ENCODE measurements around the gene SPCS3. TPM values are rescaled to one million over a fixed set of nuclear protein-coding genes. Genes with fewer than 3 reads are reported as not detected.

The SPCS3 gene
- total RNA-seq, 1 experiment from 2014 or later: 126 TPM

DNA sequence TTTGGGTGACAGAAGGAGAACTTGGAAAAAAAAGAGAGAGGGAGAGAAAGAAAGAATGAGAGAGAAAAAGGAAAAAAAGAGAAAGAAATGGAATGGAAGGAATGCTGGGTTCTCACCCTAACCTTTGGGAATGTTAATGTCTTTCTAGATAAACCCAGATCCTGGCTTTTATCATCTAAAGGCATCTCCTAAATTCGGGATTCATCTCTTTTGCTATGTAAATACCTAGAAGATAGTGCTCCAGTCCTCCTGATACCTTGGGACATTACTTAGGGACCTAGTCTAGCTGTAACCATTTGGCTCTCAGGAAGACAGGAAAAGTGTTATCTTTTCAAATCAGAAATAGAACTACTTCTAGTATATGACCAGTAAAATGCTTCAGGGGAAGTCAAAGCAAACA, 15.8 kb upstream of the SPCS3 start:
- intact Hi-C loops (cut with micrococcal nuclease): no loop called here
- TF ChIP-seq, protein P1, sequence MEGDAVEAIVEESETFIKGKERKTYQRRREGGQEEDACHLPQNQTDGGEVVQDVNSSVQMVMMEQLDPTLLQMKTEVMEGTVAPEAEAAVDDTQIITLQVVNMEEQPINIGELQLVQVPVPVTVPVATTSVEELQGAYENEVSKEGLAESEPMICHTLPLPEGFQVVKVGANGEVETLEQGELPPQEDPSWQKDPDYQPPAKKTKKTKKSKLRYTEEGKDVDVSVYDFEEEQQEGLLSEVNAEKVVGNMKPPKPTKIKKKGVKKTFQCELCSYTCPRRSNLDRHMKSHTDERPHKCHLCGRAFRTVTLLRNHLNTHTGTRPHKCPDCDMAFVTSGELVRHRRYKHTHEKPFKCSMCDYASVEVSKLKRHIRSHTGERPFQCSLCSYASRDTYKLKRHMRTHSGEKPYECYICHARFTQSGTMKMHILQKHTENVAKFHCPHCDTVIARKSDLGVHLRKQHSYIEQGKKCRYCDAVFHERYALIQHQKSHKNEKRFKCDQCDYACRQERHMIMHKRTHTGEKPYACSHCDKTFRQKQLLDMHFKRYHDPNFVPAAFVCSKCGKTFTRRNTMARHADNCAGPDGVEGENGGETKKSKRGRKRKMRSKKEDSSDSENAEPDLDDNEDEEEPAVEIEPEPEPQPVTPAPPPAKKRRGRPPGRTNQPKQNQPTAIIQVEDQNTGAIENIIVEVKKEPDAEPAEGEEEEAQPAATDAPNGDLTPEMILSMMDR (IDR thresholded peaks at IDR 0.05; ENCODE audit: unreplicated experiment): no peak
- BruUV-seq (replicated peaks): no TSS peak
- Mint-ChIP-seq H3K4me1 (ENCODE audit: insufficient read depth, unreplicated experiment) (no peaks in the 10 kb centered on the region), H3K27me3 (ENCODE audit: insufficient read depth, unreplicated experiment) (no peaks in the 10 kb centered on the region), H3K4me3 (ENCODE audit: unreplicated experiment) (no peak overlapping the region), H3K27ac (ENCODE audit: low read depth, unreplicated experiment) (no peak overlapping the region), H3K36me3 (ENCODE audit: insufficient read depth, unreplicated experiment) (no peaks in the 10 kb centered on the region), H3K9me3 (ENCODE audit: unreplicated experiment) (no peaks in the 10 kb centered on the region)
- DNase-seq (ENCODE audit: unreplicated experiment): no peak
- ChIA-PET POLR2A (interaction anchor here (1.0 kb wide), 1 partner anchor 13 kb away, joined by 3 read pairs; no protein-coding TSS in a partner anchor), CTCF (interaction anchor here (0.5 to 1.0 kb wide), 2 partner anchors 27 to 185 kb away, joined by 3 read pairs; no protein-coding TSS in a partner anchor)

DNA sequence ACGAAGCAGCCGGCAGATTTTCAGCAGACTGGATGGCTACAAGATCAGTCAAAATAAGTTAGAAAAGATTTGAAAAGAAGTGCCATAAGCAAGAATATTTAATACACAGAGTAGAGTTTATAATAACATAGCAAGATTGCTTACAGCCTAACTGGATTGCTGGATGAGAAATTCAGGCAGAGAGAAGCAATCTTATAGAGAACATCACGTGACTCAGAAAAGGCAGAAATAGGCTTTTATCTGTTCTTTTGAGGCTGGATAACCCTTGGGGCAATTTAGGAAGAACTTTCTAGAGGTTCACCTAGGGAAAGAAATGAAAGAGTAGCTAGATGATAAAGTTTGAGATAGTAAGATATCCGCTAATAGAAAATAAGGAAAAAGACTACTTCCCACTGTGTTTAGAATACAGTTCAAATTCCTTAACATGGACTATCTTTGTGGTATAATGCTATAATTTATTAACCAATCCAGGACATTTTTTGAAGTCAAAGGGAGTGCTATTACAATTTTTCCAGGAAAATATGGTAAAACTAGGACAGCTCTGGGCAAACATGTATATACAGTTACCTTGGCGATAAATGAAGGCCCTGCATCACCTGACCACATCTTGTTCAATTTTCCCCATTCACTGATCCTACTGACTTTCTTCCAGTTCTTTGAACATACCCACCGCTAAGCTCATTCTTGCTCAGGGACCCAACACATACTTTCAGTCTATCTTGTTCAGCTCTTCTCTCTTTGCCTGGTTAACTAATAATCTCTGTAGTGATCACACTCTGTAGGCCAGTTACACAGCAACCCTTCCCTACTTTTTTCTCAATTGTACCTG, 12.7 kb upstream of the SPCS3 start:
- no peak overlapping the region for H3K27ac Mint-ChIP-seq (ENCODE audit: low read depth, unreplicated experiment)
- BruUV-seq (replicated peaks): no TSS peak
- H3K9me3 Mint-ChIP-seq (ENCODE audit: unreplicated experiment): no peaks in the 10 kb centered on the region
- H3K36me3 Mint-ChIP-seq (ENCODE audit: insufficient read depth, unreplicated experiment): no peaks in the 10 kb centered on the region
- ChIA-PET CTCF (interaction anchor here (0.6 to 1.1 kb wide), 3 partner anchors 42 to 140 kb away, joined by 3 read pairs; no protein-coding TSS in a partner anchor), POLR2A (interaction anchor here (3.5 kb wide), 1 partner anchor 12 kb away, joined by 12 read pairs; no protein-coding TSS in a partner anchor)
- no peaks in the 10 kb centered on the region for H3K4me1 Mint-ChIP-seq (ENCODE audit: insufficient read depth, unreplicated experiment)
- intact Hi-C loops (cut with micrococcal nuclease): no loop called here
- no peak for DNase-seq (ENCODE audit: unreplicated experiment)
- TF ChIP-seq, protein P1 (IDR thresholded peaks at IDR 0.05; ENCODE audit: unreplicated experiment): no peak
- no peak overlapping the region for H3K4me3 Mint-ChIP-seq (ENCODE audit: unreplicated experiment)
- H3K27me3 Mint-ChIP-seq (ENCODE audit: insufficient read depth, unreplicated experiment): no peaks in the 10 kb centered on the region

DNA sequence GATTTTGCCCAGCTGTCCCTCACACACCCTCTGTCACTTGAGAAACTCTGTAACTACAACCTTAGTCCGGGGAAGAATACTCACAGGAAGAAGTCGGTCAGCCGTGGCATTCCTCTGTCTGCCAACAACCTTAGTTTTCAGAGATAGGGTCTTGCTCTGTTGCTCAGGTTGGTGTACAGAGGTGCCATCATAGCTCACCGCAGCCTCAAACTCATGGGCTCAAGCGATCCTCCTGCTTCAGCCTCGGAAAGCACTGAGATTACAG, 12.2 kb upstream of the SPCS3 start:
- H3K36me3 Mint-ChIP-seq (ENCODE audit: insufficient read depth, unreplicated experiment): no peaks in the 10 kb centered on the region
- TF ChIP-seq, protein P1 (IDR thresholded peaks at IDR 0.05; ENCODE audit: unreplicated experiment): no peak
- no peaks in the 10 kb centered on the region for H3K9me3 Mint-ChIP-seq (ENCODE audit: unreplicated experiment)
- H3K4me3 Mint-ChIP-seq (ENCODE audit: unreplicated experiment): no peak overlapping the region
- DNase-seq (ENCODE audit: unreplicated experiment): no peak
- no peak overlapping the region for H3K27ac Mint-ChIP-seq (ENCODE audit: low read depth, unreplicated experiment)
- BruUV-seq (replicated peaks): no TSS peak
- no peaks in the 10 kb centered on the region for H3K4me1 Mint-ChIP-seq (ENCODE audit: insufficient read depth, unreplicated experiment)
- H3K27me3 Mint-ChIP-seq (ENCODE audit: insufficient read depth, unreplicated experiment): no peaks in the 10 kb centered on the region
- intact Hi-C loops (cut with micrococcal nuclease): no loop called here
- POLR2A ChIA-PET: interaction anchor here (3.5 kb wide), 1 partner anchor 11 kb away, joined by 12 read pairs; no protein-coding TSS in a partner anchor
- CTCF ChIA-PET: interaction anchor here (0.6 to 1.1 kb wide), 2 partner anchors 46 to 141 kb away, joined by 3 read pairs; no protein-coding TSS in a partner anchor

DNA sequence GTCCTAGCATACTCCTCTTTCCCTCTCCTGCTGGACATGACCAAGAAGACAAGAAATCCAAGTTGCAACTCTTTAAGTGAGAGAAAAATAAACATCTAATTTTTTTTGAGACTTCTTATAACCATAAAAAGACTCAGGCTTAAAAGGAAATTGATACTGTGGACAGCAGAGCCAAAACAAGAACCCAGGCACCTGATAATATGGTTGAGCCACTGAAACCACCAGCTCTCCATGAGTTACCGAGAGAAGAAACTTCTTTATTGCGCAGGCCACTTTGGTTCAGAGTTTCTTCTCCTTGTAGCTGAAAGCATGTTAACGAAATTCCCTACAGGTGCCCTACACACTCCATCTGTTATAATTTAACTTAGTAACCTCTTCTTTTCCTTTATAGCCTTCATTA, 11.3 kb upstream of the SPCS3 start:
- POLR2A ChIA-PET: interaction anchor here (3.5 kb wide), 1 partner anchor 11 kb away, joined by 12 read pairs; no protein-coding TSS in a partner anchor
- no peaks in the 10 kb centered on the region for H3K9me3 Mint-ChIP-seq (ENCODE audit: unreplicated experiment)
- BruUV-seq (replicated peaks): no TSS peak

More for the DNA sequence above, 11.3 kb upstream of the SPCS3 start:
- CTCF ChIA-PET: interaction anchor here (0.6 to 0.7 kb wide), 2 partner anchors 47 to 193 kb away, joined by 3 read pairs; no protein-coding TSS in a partner anchor
- no peaks in the 10 kb centered on the region for H3K27me3 Mint-ChIP-seq (ENCODE audit: insufficient read depth, unreplicated experiment)
- H3K27ac Mint-ChIP-seq (ENCODE audit: low read depth, unreplicated experiment): no peak overlapping the region
- no peaks in the 10 kb centered on the region for H3K4me1 Mint-ChIP-seq (ENCODE audit: insufficient read depth, unreplicated experiment)
- DNase-seq (ENCODE audit: unreplicated experiment): no peak
- intact Hi-C loops (cut with micrococcal nuclease): no loop called here
- TF ChIP-seq, protein P1 (IDR thresholded peaks at IDR 0.05; ENCODE audit: unreplicated experiment): no peak
- no peak overlapping the region for H3K4me3 Mint-ChIP-seq (ENCODE audit: unreplicated experiment)
- no peaks in the 10 kb centered on the region for H3K36me3 Mint-ChIP-seq (ENCODE audit: insufficient read depth, unreplicated experiment)
